ENCODE results near the gene ARHGAP28.

The ARHGAP28 gene

GRCh38 chr18:6792391-6792790 is 62.9 kb downstream of the ARHGAP28 start:
- H3K4me1 Mint-ChIP-seq = peaks cover 50% of the 10 kb centered on the region
- peak overlapping the region; percentile 48 to 87 (median 80) for H3K27ac Mint-ChIP-seq
- no peak for TF ChIP-seq CTCF (IDR thresholded peaks at IDR 0.05; ENCODE audit: unreplicated experiment in 3 of 3)
- H3K4me3 Mint-ChIP-seq = no peak overlapping the region
- no peaks in the 10 kb centered on the region for H3K27me3 Mint-ChIP-seq (ENCODE audit: low read depth)
- peaks cover 30% of the 10 kb centered on the region for H3K36me3 Mint-ChIP-seq (ENCODE audit: low read depth)
- peaks cover 2% of the 10 kb centered on the region for H3K9me3 Mint-ChIP-seq

GRCh38 chr18:6793455-6793854 is 63.9 kb downstream of the ARHGAP28 start:
- peaks cover 26% of the 10 kb centered on the region for H3K36me3 Mint-ChIP-seq (ENCODE audit: low read depth)
- H3K27ac Mint-ChIP-seq = peak overlapping the region; percentile 48 to 87 (median 83)
- TF ChIP-seq CTCF (IDR thresholded peaks at IDR 0.05; ENCODE audit: unreplicated experiment in 3 of 3) = no peak
- peaks cover 50% of the 10 kb centered on the region for H3K4me1 Mint-ChIP-seq
- H3K27me3 Mint-ChIP-seq (ENCODE audit: low read depth) = no peaks in the 10 kb centered on the region
- H3K9me3 Mint-ChIP-seq = peaks cover 2% of the 10 kb centered on the region
- H3K4me3 Mint-ChIP-seq = no peak overlapping the region

- TF ChIP-seq CTCF (IDR thresholded peaks at IDR 0.05; ENCODE audit: unreplicated experiment in 3 of 3) = no peak
- Mint-ChIP-seq H3K4me3 (no peak overlapping the region), H3K36me3 (ENCODE audit: low read depth) (peaks cover 28% of the 10 kb centered on the region), H3K27ac (peak overlapping the region; percentile 34 to 87 (median 43)), H3K4me1 (peaks cover 50% of the 10 kb centered on the region), H3K27me3 (ENCODE audit: low read depth) (no peaks in the 10 kb centered on the region), H3K9me3 (peaks cover 2% of the 10 kb centered on the region)
Measured at GRCh38 chr18:6793986-6794385, 64.5 kb downstream of the ARHGAP28 start.

DNA sequence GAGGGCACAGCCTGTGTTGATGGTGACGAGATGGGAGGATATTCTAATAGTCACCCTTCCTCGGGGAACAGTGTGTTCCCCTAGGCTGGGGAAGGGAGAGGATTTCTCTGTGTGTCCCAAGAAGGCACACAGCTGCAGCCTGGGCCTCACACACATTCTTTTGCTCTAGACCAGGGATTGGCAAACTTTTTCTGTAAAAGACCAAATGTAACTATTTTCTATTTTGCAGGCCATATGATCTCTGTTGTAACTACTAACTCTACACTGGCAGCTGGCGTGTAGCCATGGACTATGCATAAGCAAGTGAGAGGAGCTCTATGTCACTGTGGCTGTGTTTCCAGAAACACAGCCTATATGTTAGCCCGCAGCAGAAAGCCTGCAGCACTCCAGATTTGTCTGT is 65.8 kb downstream of the ARHGAP28 start:
- Mint-ChIP-seq H3K4me1 (peaks cover 48% of the 10 kb centered on the region), H3K9me3 (peaks cover 9% of the 10 kb centered on the region), H3K36me3 (ENCODE audit: low read depth) (peaks cover 35% of the 10 kb centered on the region), H3K27me3 (ENCODE audit: low read depth) (no peaks in the 10 kb centered on the region), H3K27ac (peak overlapping the region; percentile 72 to 77 (median 73)), H3K4me3 (no peak overlapping the region)
- no peak for TF ChIP-seq CTCF (IDR thresholded peaks at IDR 0.05; ENCODE audit: unreplicated experiment in 3 of 3)

DNA sequence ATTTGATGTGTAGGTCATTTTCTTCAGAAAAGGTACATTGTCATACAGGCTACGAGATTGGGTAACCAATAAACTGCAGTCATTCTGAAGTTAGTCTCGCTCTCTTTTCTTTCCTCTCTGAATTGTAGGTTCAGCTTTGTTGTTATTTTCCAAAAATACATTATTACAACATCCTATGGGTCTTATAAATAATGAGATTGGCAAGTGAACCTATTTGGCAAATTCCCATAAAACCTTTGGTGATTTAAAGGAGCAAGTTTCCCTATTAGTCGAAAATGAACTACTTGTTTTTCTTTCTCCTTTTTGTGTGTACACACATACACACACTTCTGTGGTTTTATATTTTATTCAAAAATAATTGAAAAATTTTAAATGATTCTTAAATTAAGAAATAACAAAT is 67.0 kb downstream of the ARHGAP28 start:
- H3K27ac Mint-ChIP-seq = peak overlapping the region in 2 of 3 experiments; percentile 53 to 73
- H3K4me1 Mint-ChIP-seq = peaks cover 44% of the 10 kb centered on the region
- no peak overlapping the region for H3K4me3 Mint-ChIP-seq
- no peaks in the 10 kb centered on the region for H3K27me3 Mint-ChIP-seq (ENCODE audit: low read depth)
- TF ChIP-seq CTCF (IDR thresholded peaks at IDR 0.05; ENCODE audit: unreplicated experiment in 3 of 3) = no peak
- H3K36me3 Mint-ChIP-seq (ENCODE audit: low read depth) = peaks cover 44% of the 10 kb centered on the region
- H3K9me3 Mint-ChIP-seq = peaks cover 21% of the 10 kb centered on the region

GRCh38 chr18:6797171-6797570 is 67.7 kb downstream of the ARHGAP28 start:
- H3K36me3 Mint-ChIP-seq (ENCODE audit: low read depth) = peaks cover 50% of the 10 kb centered on the region
- H3K4me1 Mint-ChIP-seq = peaks cover 44% of the 10 kb centered on the region
- no peak for TF ChIP-seq CTCF (IDR thresholded peaks at IDR 0.05; ENCODE audit: unreplicated experiment in 3 of 3)
- H3K27ac Mint-ChIP-seq = peak overlapping the region; percentile 16 to 64 (median 46)
- H3K27me3 Mint-ChIP-seq (ENCODE audit: low read depth) = no peaks in the 10 kb centered on the region
- peaks cover 27% of the 10 kb centered on the region for H3K9me3 Mint-ChIP-seq
- H3K4me3 Mint-ChIP-seq = no peak overlapping the region

All from nephron (organoid).